Testis (tissue), 2 donors: Measurements from ENCODE around the gene MYBPC1.

Experiments
- POLR2A ChIP-seq: fragments of 450-650 bp; IDR thresholded peaks from one replicate; pipeline ENCODE4 v1.6.1; 2017; ENCODE audit warnings: antibody characterized with exemption, mild to moderate bottlenecking, moderate library complexity
- TF ChIP-seq, protein P1 (sequence below), 3 experiments: fragments of 450-650 bp in 2 of 3; fragments of 200-600 bp in 1 of 3; sonication (generic) in 1 of 3; IDR thresholded peaks; one replicate each; pipeline ENCODE4 v1.5.1; 2016 to 2019; ENCODE audit warnings: antibody characterized with exemption in 3 of 3, mild to moderate bottlenecking in 2 of 3, moderate library complexity in 1 of 3

- TF ChIP-seq POLR2A, result no peak
- TF ChIP-seq, protein P1, sequence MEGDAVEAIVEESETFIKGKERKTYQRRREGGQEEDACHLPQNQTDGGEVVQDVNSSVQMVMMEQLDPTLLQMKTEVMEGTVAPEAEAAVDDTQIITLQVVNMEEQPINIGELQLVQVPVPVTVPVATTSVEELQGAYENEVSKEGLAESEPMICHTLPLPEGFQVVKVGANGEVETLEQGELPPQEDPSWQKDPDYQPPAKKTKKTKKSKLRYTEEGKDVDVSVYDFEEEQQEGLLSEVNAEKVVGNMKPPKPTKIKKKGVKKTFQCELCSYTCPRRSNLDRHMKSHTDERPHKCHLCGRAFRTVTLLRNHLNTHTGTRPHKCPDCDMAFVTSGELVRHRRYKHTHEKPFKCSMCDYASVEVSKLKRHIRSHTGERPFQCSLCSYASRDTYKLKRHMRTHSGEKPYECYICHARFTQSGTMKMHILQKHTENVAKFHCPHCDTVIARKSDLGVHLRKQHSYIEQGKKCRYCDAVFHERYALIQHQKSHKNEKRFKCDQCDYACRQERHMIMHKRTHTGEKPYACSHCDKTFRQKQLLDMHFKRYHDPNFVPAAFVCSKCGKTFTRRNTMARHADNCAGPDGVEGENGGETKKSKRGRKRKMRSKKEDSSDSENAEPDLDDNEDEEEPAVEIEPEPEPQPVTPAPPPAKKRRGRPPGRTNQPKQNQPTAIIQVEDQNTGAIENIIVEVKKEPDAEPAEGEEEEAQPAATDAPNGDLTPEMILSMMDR (IDR thresholded peaks at IDR 0.05), result no peak
These were observed 2.4 kb downstream of the MYBPC1 start for GRCh38 chr12:101597164-101597563.
